VCaP (cell line): ENCODE measurements around the gene SDK1.
A peak's percentile ranks its signal among the peaks of the same experiment; 100 is the strongest.

ENCODE experiments used
- H3K27ac ChIP-seq: fragments of 450-650 bp; 2 replicates; pipeline ENCODE4 v1.5.1; 2017
- TF ChIP-seq, protein P1 (sequence below): fragments of 450-650 bp; conservative IDR thresholded peaks from 2 replicates; pipeline ENCODE4 v1.5.1; 2017; ENCODE audit warnings: mild to moderate bottlenecking, moderate library complexity

The SDK1 gene

DNA sequence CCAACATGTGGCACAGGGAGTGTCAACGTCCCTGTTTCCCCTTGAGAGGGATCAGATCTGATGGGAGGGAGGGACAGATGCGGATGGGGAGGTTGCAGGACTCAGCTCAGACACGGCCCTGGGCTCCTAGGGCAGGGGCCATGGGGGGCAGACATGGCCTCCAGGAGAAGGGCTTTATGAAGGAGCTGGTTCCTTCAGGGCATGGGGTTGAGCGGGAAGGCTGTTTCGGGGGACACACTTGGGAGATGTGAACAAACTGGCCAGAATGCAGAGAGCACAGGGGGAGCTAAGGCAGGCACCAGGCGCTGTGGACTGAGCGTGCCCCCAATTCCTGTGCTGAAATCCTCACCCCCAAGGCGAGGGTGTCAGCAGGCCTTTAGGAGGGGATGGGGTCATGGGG is 799.1 kb downstream of the SDK1 start:
- H3K27ac ChIP-seq, result no peak overlapping the region
- TF ChIP-seq, protein P1, sequence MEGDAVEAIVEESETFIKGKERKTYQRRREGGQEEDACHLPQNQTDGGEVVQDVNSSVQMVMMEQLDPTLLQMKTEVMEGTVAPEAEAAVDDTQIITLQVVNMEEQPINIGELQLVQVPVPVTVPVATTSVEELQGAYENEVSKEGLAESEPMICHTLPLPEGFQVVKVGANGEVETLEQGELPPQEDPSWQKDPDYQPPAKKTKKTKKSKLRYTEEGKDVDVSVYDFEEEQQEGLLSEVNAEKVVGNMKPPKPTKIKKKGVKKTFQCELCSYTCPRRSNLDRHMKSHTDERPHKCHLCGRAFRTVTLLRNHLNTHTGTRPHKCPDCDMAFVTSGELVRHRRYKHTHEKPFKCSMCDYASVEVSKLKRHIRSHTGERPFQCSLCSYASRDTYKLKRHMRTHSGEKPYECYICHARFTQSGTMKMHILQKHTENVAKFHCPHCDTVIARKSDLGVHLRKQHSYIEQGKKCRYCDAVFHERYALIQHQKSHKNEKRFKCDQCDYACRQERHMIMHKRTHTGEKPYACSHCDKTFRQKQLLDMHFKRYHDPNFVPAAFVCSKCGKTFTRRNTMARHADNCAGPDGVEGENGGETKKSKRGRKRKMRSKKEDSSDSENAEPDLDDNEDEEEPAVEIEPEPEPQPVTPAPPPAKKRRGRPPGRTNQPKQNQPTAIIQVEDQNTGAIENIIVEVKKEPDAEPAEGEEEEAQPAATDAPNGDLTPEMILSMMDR, result no peak

DNA sequence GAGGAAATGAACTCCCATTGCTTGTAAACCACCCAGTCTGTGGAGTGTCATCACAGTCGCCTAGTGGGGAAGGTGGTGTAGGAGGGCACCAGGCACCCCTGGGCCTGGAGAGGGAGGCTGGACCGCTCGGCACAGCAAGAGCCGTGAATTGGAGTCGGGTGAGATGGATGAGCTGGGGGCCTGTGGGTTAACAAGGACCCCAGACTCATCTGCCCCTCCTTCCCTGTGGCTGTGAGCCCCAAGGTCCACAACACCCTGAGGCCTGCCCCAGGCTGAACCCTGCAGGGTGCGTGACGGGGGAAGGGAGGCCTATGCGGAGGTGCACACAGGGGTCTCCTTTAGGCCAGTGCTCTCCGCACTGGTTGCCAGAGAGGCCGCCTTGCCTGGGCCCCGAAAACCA is 799.6 kb downstream of the SDK1 start:
- no peak overlapping the region for H3K27ac ChIP-seq
- TF ChIP-seq, protein P1, result no peak

DNA sequence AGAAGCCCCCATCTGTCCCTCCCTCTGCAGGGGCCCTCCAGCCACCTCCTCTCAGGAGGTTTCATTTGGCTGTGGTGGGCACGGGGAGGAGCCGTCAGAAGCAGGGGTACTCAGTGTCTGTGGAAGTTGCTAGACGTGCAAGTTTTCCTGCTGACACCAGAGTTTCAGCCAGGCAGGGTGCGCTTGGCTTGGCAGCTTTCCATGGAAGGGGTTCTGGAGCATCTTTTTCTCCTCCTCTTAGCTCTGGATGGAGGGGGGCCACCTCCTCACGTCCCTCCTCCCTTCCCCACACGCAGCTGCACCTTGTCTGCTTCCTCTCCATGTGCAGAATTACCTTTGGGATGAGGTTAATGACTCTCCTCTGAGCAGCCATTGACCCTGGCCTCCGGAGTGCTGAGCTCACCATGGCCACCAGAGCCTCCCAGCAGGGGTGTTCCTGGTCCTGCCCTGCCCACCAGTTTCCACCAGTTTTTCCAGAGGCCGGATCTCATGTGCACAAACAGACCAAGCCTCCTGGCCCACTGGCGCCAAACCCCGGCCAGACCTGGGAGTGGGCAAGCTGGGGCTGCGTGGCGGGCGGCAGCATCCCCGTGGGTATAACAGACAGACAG is 801.3 kb downstream of the SDK1 start:
- H3K27ac ChIP-seq, result no peak overlapping the region
- TF ChIP-seq, protein P1, result no peak

DNA sequence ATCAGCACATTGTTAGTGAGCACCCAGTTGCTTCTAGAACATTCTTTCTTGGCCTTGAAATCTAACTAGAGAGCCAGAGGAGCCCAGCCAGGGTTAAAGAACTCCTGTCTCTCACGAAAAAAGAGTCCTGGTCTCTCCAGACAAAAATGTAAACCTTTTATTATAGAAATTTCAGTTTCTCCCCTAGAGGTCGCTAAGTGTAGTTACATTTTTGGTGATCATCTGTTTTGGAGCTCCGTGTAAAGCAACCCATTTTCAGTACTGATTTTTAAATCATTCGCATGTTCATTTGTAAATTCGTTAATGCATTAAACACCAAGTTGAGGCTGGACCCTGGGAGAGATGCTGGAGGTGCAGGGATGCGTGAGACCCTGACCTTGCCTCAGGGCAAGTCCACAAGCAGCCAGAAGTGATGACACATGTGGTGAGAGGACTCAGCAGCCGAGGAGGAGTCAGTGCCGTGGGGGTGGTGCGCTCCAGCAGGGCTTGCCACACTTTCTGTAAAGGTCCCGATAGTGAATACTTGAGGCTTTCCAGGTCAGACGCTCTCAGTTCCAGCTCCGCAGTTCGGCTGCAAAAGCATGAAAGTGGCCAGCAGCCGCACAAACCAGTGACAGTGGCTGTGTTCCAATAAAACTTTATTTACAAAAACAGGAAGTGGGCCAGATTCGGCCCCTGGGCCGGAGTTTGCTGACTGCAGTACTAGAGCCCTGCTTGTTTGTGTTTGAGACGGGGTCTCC is 802.5 kb downstream of the SDK1 start:
- TF ChIP-seq, protein P1, result peak; percentile 39
- no peak overlapping the region for H3K27ac ChIP-seq

GRCh38 chr7:4107839-4108238 is 806.8 kb downstream of the SDK1 start:
- H3K27ac ChIP-seq, result no peak overlapping the region
- TF ChIP-seq, protein P1, result no peak

DNA sequence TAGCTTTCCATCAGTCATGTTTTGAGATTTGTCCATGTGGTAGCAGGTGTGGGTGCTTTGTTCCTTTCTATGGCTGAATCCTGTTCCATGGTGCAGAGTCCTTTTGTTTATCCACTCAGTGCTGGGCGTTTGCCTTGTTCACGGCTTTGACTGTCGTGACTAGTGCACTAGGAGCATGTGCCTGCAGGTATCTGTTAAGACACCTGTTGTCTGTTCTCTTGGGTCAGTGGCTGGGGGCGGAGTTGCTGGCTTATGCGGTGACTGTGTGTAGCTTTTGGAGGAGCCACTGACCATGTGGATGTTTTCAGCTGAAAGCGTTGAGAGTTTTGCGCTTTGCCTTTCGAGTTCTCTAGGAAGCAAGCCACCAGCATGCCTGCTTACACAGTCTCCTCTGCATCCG is 807.9 kb downstream of the SDK1 start:
- TF ChIP-seq, protein P1, result no peak
- no peak overlapping the region for H3K27ac ChIP-seq

GRCh38 chr7:4109481-4110110 is 808.5 kb downstream of the SDK1 start:
- TF ChIP-seq, protein P1, result no peak
- H3K27ac ChIP-seq, result no peak overlapping the region
